Measurements from ENCODE around the gene VPS37C.
"Not testable (repeated sequence)": the region's sequence is repeated elsewhere in the genome, so short reads cannot be mapped to it uniquely, and the experiment has no call there.

The VPS37C gene

GRCh38 chr11:61174949-61175348 is 13.7 kb upstream of the VPS37C start:
- no peak for DNase-seq (ENCODE audit: low read depth, low spot score)

- no peak for DNase-seq (ENCODE audit: low read depth, low spot score)
These were observed 13.0 kb upstream of the VPS37C start for GRCh38 chr11:61174273-61174672.

GRCh38 chr11:61173456-61173855 is 12.2 kb upstream of the VPS37C start:
- DNase-seq (ENCODE audit: low read depth, low spot score) = no peak

GRCh38 chr11:61172888-61173287 is 11.7 kb upstream of the VPS37C start:
- DNase-seq (ENCODE audit: low read depth, low spot score) = no peak

- DNase-seq (ENCODE audit: low read depth, low spot score) = no peak
These were observed 11.1 kb upstream of the VPS37C start for GRCh38 chr11:61172356-61172755.

- DNase-seq (ENCODE audit: low read depth, low spot score) = no peak
These were observed 10.7 kb upstream of the VPS37C start for GRCh38 chr11:61171907-61172306.

- no peak for DNase-seq (ENCODE audit: low read depth, low spot score)
These were observed 9.3 kb upstream of the VPS37C start for GRCh38 chr11:61170566-61170965.

GRCh38 chr11:61168800-61169199 is 7.6 kb upstream of the VPS37C start:
- no peak for DNase-seq (ENCODE audit: low read depth, low spot score)

GRCh38 chr11:61168042-61168688 is 6.9 kb upstream of the VPS37C start:
- DNase-seq (ENCODE audit: low read depth, low spot score) = no peak

GRCh38 chr11:61166331-61166730 is 5.1 kb upstream of the VPS37C start:
- not testable (repeated sequence) for DNase-seq (ENCODE audit: low read depth, low spot score)

GRCh38 chr11:61165785-61166184 is 4.6 kb upstream of the VPS37C start:
- not testable (repeated sequence) for DNase-seq (ENCODE audit: low read depth, low spot score)

GRCh38 chr11:61164606-61165424 is 3.6 kb upstream of the VPS37C start:
- no peak for DNase-seq (ENCODE audit: low read depth, low spot score)

- no peak for DNase-seq (ENCODE audit: low read depth, low spot score)
These were observed 2.7 kb upstream of the VPS37C start for GRCh38 chr11:61163714-61164605.

GRCh38 chr11:61163021-61163420 is 1.8 kb upstream of the VPS37C start:
- no peak for DNase-seq (ENCODE audit: low read depth, low spot score)

- no peak for DNase-seq (ENCODE audit: low read depth, low spot score)
These were observed 1.1 kb upstream of the VPS37C start for GRCh38 chr11:61162092-61162941.

- DNase-seq (ENCODE audit: low read depth, low spot score) = no peak
These were observed 588 bp downstream of the VPS37C start for GRCh38 chr11:61160487-61161189.

GRCh38 chr11:61158691-61159381 is 2.4 kb downstream of the VPS37C start:
- DNase-seq (ENCODE audit: low read depth, low spot score) = no peak

- DNase-seq (ENCODE audit: low read depth, low spot score) = no peak
These were observed 3.5 kb downstream of the VPS37C start for GRCh38 chr11:61157743-61158142.

GRCh38 chr11:61155741-61156140 is 5.5 kb downstream of the VPS37C start:
- no peak for DNase-seq (ENCODE audit: low read depth, low spot score)

- DNase-seq (ENCODE audit: low read depth, low spot score) = no peak
These were observed 5.9 kb downstream of the VPS37C start for GRCh38 chr11:61155312-61155711.

Data from activated naive CD8-positive, alpha-beta T cell treated with anti-CD3 and anti-CD28 coated beads, Interleukin-2, amount 50 U/mL, for 16 hours (primary cell).